ENCODE results near the gene PRTN3. TPM values are rescaled to one million over a fixed set of nuclear protein-coding genes. Genes with fewer than 3 reads are reported as not detected.
"Not testable (repeated sequence)": the region's sequence is repeated elsewhere in the genome, so short reads cannot be mapped to it uniquely, and the experiment has no call there.

PRTN3 gene
- total RNA-seq, 1 experiment from 2014 or later: 0.66 TPM

- H3K4me3 ChIP-seq (ENCODE audit: insufficient read depth, low read depth, low read length): no peak overlapping the region
Measured at GRCh38 chr19:882871-883497, 42.2 kb downstream of the PRTN3 start.

GRCh38 chr19:883661-884211 is 42.9 kb downstream of the PRTN3 start:
- peak; percentile 76 for DNase-seq
- no peaks in the 10 kb centered on the region for H3K27me3 ChIP-seq (ENCODE audit: control insufficient read depth, insufficient read depth, low read length)
- peaks cover 5% of the 10 kb centered on the region; the same call in 1 of the 2 replicates for H3K36me3 ChIP-seq (replicated peaks; ENCODE audit: control insufficient read depth, insufficient read depth, low read length)
- no peak overlapping the region for H3K4me3 ChIP-seq (ENCODE audit: insufficient read depth, low read depth, low read length)

More at GRCh38 chr19:882871-883497, 42.2 kb downstream of the PRTN3 start:
- peaks cover 5% of the 10 kb centered on the region; the same call in 1 of the 2 replicates for H3K36me3 ChIP-seq (replicated peaks; ENCODE audit: control insufficient read depth, insufficient read depth, low read length)
- no peaks in the 10 kb centered on the region for H3K27me3 ChIP-seq (ENCODE audit: control insufficient read depth, insufficient read depth, low read length)
- DNase-seq: no peak

- H3K27me3 ChIP-seq (ENCODE audit: control insufficient read depth, insufficient read depth, low read length): no peaks in the 10 kb centered on the region
- DNase-seq: no peak
- no peak overlapping the region for H3K4me3 ChIP-seq (ENCODE audit: insufficient read depth, low read depth, low read length)
- H3K36me3 ChIP-seq (replicated peaks; ENCODE audit: control insufficient read depth, insufficient read depth, low read length): peaks cover 7% of the 10 kb centered on the region
Measured at GRCh38 chr19:884420-885211, 43.8 kb downstream of the PRTN3 start.

GRCh38 chr19:885536-886224 is 44.9 kb downstream of the PRTN3 start:
- H3K27me3 ChIP-seq (ENCODE audit: control insufficient read depth, insufficient read depth, low read length): no peaks in the 10 kb centered on the region
- peaks cover 7% of the 10 kb centered on the region for H3K36me3 ChIP-seq (replicated peaks; ENCODE audit: control insufficient read depth, insufficient read depth, low read length)
- DNase-seq: no peak
- H3K4me3 ChIP-seq (ENCODE audit: insufficient read depth, low read depth, low read length): no peak overlapping the region

GRCh38 chr19:887072-887471 is 46.3 kb downstream of the PRTN3 start:
- H3K4me3 ChIP-seq (ENCODE audit: insufficient read depth, low read depth, low read length): no peak overlapping the region
- no peaks in the 10 kb centered on the region for H3K27me3 ChIP-seq (ENCODE audit: control insufficient read depth, insufficient read depth, low read length)
- H3K36me3 ChIP-seq (replicated peaks; ENCODE audit: control insufficient read depth, insufficient read depth, low read length): peaks cover 2% of the 10 kb centered on the region
- DNase-seq: no peak

- no peaks in the 10 kb centered on the region for H3K27me3 ChIP-seq (ENCODE audit: control insufficient read depth, insufficient read depth, low read length)
- no peak overlapping the region for H3K4me3 ChIP-seq (ENCODE audit: insufficient read depth, low read depth, low read length)
- no peak for DNase-seq
- H3K36me3 ChIP-seq (replicated peaks; ENCODE audit: control insufficient read depth, insufficient read depth, low read length): peaks cover 2% of the 10 kb centered on the region
Measured at GRCh38 chr19:887599-887998, 46.8 kb downstream of the PRTN3 start.

- no peak overlapping the region for H3K4me3 ChIP-seq (ENCODE audit: insufficient read depth, low read depth, low read length)
- DNase-seq: no peak
- no peaks in the 10 kb centered on the region for H3K27me3 ChIP-seq (ENCODE audit: control insufficient read depth, insufficient read depth, low read length)
- peaks cover 2% of the 10 kb centered on the region for H3K36me3 ChIP-seq (replicated peaks; ENCODE audit: control insufficient read depth, insufficient read depth, low read length)
Measured at GRCh38 chr19:888581-889385, 48.0 kb downstream of the PRTN3 start.

- Histone ChIP-seq H3K4me3 (ENCODE audit: insufficient read depth, low read depth, low read length) (no peak overlapping the region), H3K36me3 (replicated peaks; ENCODE audit: control insufficient read depth, insufficient read depth, low read length) (peaks cover 2% of the 10 kb centered on the region), H3K27me3 (ENCODE audit: control insufficient read depth, insufficient read depth, low read length) (no peaks in the 10 kb centered on the region)
- no peak for DNase-seq
Measured at GRCh38 chr19:889662-890295, 49.0 kb downstream of the PRTN3 start.

GRCh38 chr19:890831-891230 is 50.0 kb downstream of the PRTN3 start:
- H3K27me3 ChIP-seq (ENCODE audit: control insufficient read depth, insufficient read depth, low read length): no peaks in the 10 kb centered on the region
- H3K36me3 ChIP-seq (replicated peaks; ENCODE audit: control insufficient read depth, insufficient read depth, low read length): peaks cover 2% of the 10 kb centered on the region
- no peak for DNase-seq
- no peak overlapping the region for H3K4me3 ChIP-seq (ENCODE audit: insufficient read depth, low read depth, low read length)

- H3K27me3 ChIP-seq (ENCODE audit: control insufficient read depth, insufficient read depth, low read length); DNase-seq; H3K36me3 ChIP-seq (replicated peaks; ENCODE audit: control insufficient read depth, insufficient read depth, low read length): not testable (repeated sequence)
- peak overlapping the region; percentile 76 for H3K4me3 ChIP-seq (ENCODE audit: insufficient read depth, low read depth, low read length)
Measured at GRCh38 chr19:891421-892200, 50.8 kb downstream of the PRTN3 start.

- peak; percentile 94 for DNase-seq
Measured at GRCh38 chr19:892243-892893, 51.6 kb downstream of the PRTN3 start.

GRCh38 chr19:892894-893689 is 52.3 kb downstream of the PRTN3 start, which contains the start of the genes MED16 and RNU6-9:
Gene MED16, minus strand, starts transcription at chr19:893187. Its CDS starts 2,056 bp downstream, at chr19:891131.
Gene RNU6-9, plus strand, starts transcription at chr19:893484.
- peaks cover 2% of the 10 kb centered on the region for H3K36me3 ChIP-seq (replicated peaks; ENCODE audit: control insufficient read depth, insufficient read depth, low read length)
- peak; percentile 99 for DNase-seq
- no peaks in the 10 kb centered on the region for H3K27me3 ChIP-seq (ENCODE audit: control insufficient read depth, insufficient read depth, low read length)
- H3K4me3 ChIP-seq (ENCODE audit: insufficient read depth, low read depth, low read length): peak within 1 kb of the TSS; percentile 76

More at GRCh38 chr19:892243-892893, 51.6 kb downstream of the PRTN3 start:
- Histone ChIP-seq H3K4me3 (ENCODE audit: insufficient read depth, low read depth, low read length) (peak overlapping the region; percentile 76), H3K36me3 (replicated peaks; ENCODE audit: control insufficient read depth, insufficient read depth, low read length) (peaks cover 2% of the 10 kb centered on the region), H3K27me3 (ENCODE audit: control insufficient read depth, insufficient read depth, low read length) (no peaks in the 10 kb centered on the region)
